SK-N-SH (cell line): Measurements from ENCODE around the gene ST6GALNAC2. TPM values are rescaled to one million over a fixed set of nuclear protein-coding genes. Genes with fewer than 3 reads are reported as not detected.

ENCODE experiments used
- CTCF ChIA-PET: fragments of 300-600, 350-600 bp; formaldehyde crosslinking; extraction: SDS; loops from one replicate; lab custom pipeline; 2021; lab: Yijun Ruan, JAX
- POLR2A ChIA-PET: fragments of 350-600 bp; sonication (Branson Sonifier 250); formaldehyde crosslinking; extraction: SDS; loops from one replicate; lab custom pipeline; 2020; ENCODE audit warnings: antibody characterized with exemption, inconsistent platforms; lab: Yijun Ruan, JAX
- DNase-seq: peaks from one replicate; pipeline ENCODE4 v3.0.0; 2012
- H2AFZ ChIP-seq: fragments of 200-600 bp; sonication (generic); 2 replicates; pipeline ENCODE4 v1.8.1; 2016; ENCODE audit warnings: antibody characterized with exemption, mild to moderate bottlenecking, low read depth
- H3F3A ChIP-seq: fragments of 200-600 bp; sonication (generic); replicated peaks from 2 replicates; pipeline ENCODE3; 2016; ENCODE audit warnings: antibody characterized with exemption, mild to moderate bottlenecking; ENCODE audit not compliant: insufficient read depth
- H3K27ac ChIP-seq, 2 experiments: fragments of 200-500 bp in 1 of 2; fragments of 200-600 bp in 1 of 2; sonication (Bioruptor generic) in 1 of 2; sonication (generic), shearing (Covaris generic) in 1 of 2; 2 replicates each; pipeline versions ENCODE4 v1.5.1 to v1.6.1; 2014 to 2016; ENCODE audit warnings: low read depth in 2 of 2, inconsistent platforms in 1 of 2, low read length in 1 of 2, mild to moderate bottlenecking in 1 of 2, mixed read lengths in 1 of 2
- H3K27me3 ChIP-seq: fragments of 200-600 bp; sonication (generic), shearing (Covaris generic); 2 replicates; pipeline ENCODE4 v1.6.1; 2016; ENCODE audit warnings: mixed run types; ENCODE audit not compliant: insufficient read depth
- H3K36me3 ChIP-seq, 2 experiments: fragments of 200-500 bp in 1 of 2; fragments of 200-600 bp in 1 of 2; sonication (Bioruptor generic) in 1 of 2; sonication (generic) in 1 of 2; replicated peaks in 1 of 2; 2 replicates each; pipeline versions ENCODE3 to v1.5.1; 2014 to 2016; ENCODE audit warnings: low read length in 1 of 2, mild to moderate bottlenecking in 1 of 2; ENCODE audit not compliant: insufficient read depth in 2 of 2, control insufficient read depth in 1 of 2
- H3K4me1 ChIP-seq, 2 experiments: fragments of 200-500 bp in 1 of 2; fragments of 200-600 bp in 1 of 2; sonication (Bioruptor generic) in 1 of 2; sonication (generic), shearing (Covaris generic) in 1 of 2; 2 replicates each; pipeline versions ENCODE4 v1.5.1 to v1.6.1; 2014 to 2016; ENCODE audit warnings: low read depth in 1 of 2, low read length in 1 of 2, mixed run types in 1 of 2; ENCODE audit not compliant: insufficient read depth in 2 of 2, control insufficient read depth in 1 of 2
- H3K4me2 ChIP-seq: fragments of 200-600 bp; sonication (generic), shearing (Covaris generic); 2 replicates; pipeline ENCODE4 v1.6.1; 2017; ENCODE audit warnings: mixed run types
- H3K4me3 ChIP-seq, 2 experiments: fragments of 200-500 bp in 1 of 2; fragments of 200-600 bp in 1 of 2; sonication (Bioruptor generic) in 1 of 2; sonication (generic), shearing (Covaris generic) in 1 of 2; 2 replicates each; pipeline versions ENCODE4 v1.5.1 to v1.8.1; 2014 to 2016; ENCODE audit warnings: low read depth in 2 of 2, inconsistent platforms in 1 of 2, low read length in 1 of 2, mild to moderate bottlenecking in 1 of 2, mixed read lengths in 1 of 2, moderate library complexity in 1 of 2
- H3K79me2 ChIP-seq: fragments of 200-600 bp; sonication (generic); 2 replicates; pipeline ENCODE4 v1.8.1; 2017; ENCODE audit warnings: mild to moderate bottlenecking; ENCODE audit not compliant: insufficient read depth
- H3K9ac ChIP-seq: fragments of 200-600 bp; sonication (generic); 2 replicates; pipeline ENCODE4 v1.6.1; 2017; ENCODE audit warnings: mixed run types
- H3K9me2 ChIP-seq: fragments of 200-600 bp; sonication (generic); 2 replicates; pipeline ENCODE4 v1.6.1; 2017; ENCODE audit warnings: mixed run types
- H3K9me3 ChIP-seq: fragments of 200-600 bp; sonication (generic); 2 replicates; pipeline ENCODE4 v1.6.1; 2017; ENCODE audit warnings: mixed run types, mild to moderate bottlenecking, moderate library complexity
- H4K20me1 ChIP-seq: fragments of 200-600 bp; sonication (generic); 2 replicates; pipeline ENCODE4 v1.6.1; 2017; ENCODE audit warnings: mild to moderate bottlenecking, mixed run types; ENCODE audit not compliant: insufficient read depth
- CTCF ChIP-seq: fragments of 200-600 bp; sonication (generic); IDR thresholded peaks from 2 replicates; pipeline ENCODE4 v1.6.1; 2017; ENCODE audit warnings: antibody characterized with exemption, mild to moderate bottlenecking, moderate library complexity
- ELF1 ChIP-seq: IDR thresholded peaks from 2 replicates; pipeline ENCODE4 v1.4.0; 2012
- EP300 ChIP-seq, 2 experiments: IDR thresholded peaks; 2 replicates each; pipeline versions ENCODE4 v1.4.0 to v1.6.1; 2012; ENCODE audit warnings: borderline replicate concordance in 1 of 2, low read depth in 1 of 2, low read length in 1 of 2
- FOSL2 ChIP-seq: IDR thresholded peaks from 2 replicates; pipeline ENCODE4 v1.4.0; 2012; ENCODE audit warnings: low read depth, mild to moderate bottlenecking, moderate library complexity, borderline replicate concordance
- FOXJ3 ChIP-seq: sonication (generic); formaldehyde crosslinking; IDR thresholded peaks from 2 replicates; pipeline ENCODE4 v1.5.1; 2020; ENCODE audit warnings: mild to moderate bottlenecking, missing genetic modification reagents
- GABPA ChIP-seq: IDR thresholded peaks from 2 replicates; pipeline ENCODE4 v1.4.0; 2012; ENCODE audit warnings: low read depth, mild to moderate bottlenecking
- GATA2 ChIP-seq: sonication (generic); formaldehyde crosslinking; IDR thresholded peaks from 2 replicates; pipeline ENCODE4 v1.5.0; 2020; ENCODE audit warnings: mild to moderate bottlenecking, missing genetic modification reagents
- JUND ChIP-seq: IDR thresholded peaks from 2 replicates; pipeline ENCODE4 v1.4.0; 2012
- MAX ChIP-seq: IDR thresholded peaks from 2 replicates; pipeline ENCODE4 v1.4.0; 2012; ENCODE audit warnings: low read depth
- MEF2A ChIP-seq: IDR thresholded peaks from 2 replicates; pipeline ENCODE4 v1.4.0; 2012; ENCODE audit warnings: low read depth, borderline replicate concordance
- MXI1 ChIP-seq: IDR thresholded peaks from 2 replicates; pipeline ENCODE4 v1.6.1; 2012; ENCODE audit warnings: mild to moderate bottlenecking, low read depth, low read length, improper control_type of control experiment
- NFIC ChIP-seq: IDR thresholded peaks from 2 replicates; pipeline ENCODE4 v1.4.0; 2012; ENCODE audit warnings: borderline replicate concordance
- NRF1 ChIP-seq: IDR thresholded peaks from 2 replicates; pipeline ENCODE4 v1.6.1; 2012; ENCODE audit warnings: low read depth, mild to moderate bottlenecking, low read length
- PBX3 ChIP-seq: IDR thresholded peaks from 2 replicates; pipeline ENCODE4; 2012
- POLR2AphosphoS5 ChIP-seq: IDR thresholded peaks from 2 replicates; pipeline ENCODE4 v1.6.1; 2012; ENCODE audit warnings: low read depth, low read length
- RCOR1 ChIP-seq: fragments of 150-350 bp; IDR thresholded peaks from 2 replicates; pipeline ENCODE4 v1.6.1; 2017; ENCODE audit warnings: antibody characterized with exemption, low read length
- REST ChIP-seq: IDR thresholded peaks from 2 replicates; pipeline ENCODE4 v1.6.1; 2012; ENCODE audit warnings: mild to moderate bottlenecking, low read depth, low read length, moderate library complexity
- SIN3A ChIP-seq: IDR thresholded peaks from 2 replicates; pipeline ENCODE4 v1.6.1; 2012; ENCODE audit warnings: low read depth, mild to moderate bottlenecking, low read length, moderate library complexity, borderline replicate concordance
- TAF1 ChIP-seq: IDR thresholded peaks from 2 replicates; pipeline ENCODE4 v1.6.1; 2012; ENCODE audit warnings: low read depth, mild to moderate bottlenecking, low read length, moderate library complexity, borderline replicate concordance
- TCF12 ChIP-seq: IDR thresholded peaks from 2 replicates; pipeline ENCODE4 v1.4.0; 2012
- TEAD4 ChIP-seq: IDR thresholded peaks from 2 replicates; pipeline ENCODE4 v1.4.0; 2012; ENCODE audit warnings: mild to moderate bottlenecking, borderline replicate concordance; ENCODE audit not compliant: insufficient read depth
- USF2 ChIP-seq: fragments of 150-350 bp; IDR thresholded peaks from 2 replicates; pipeline ENCODE4 v1.6.1; 2017; ENCODE audit warnings: antibody characterized with exemption, low read length, low read depth, borderline replicate concordance
- YY1 ChIP-seq: IDR thresholded peaks from 2 replicates; pipeline ENCODE4 v1.4.0; 2012; ENCODE audit warnings: low read depth, mild to moderate bottlenecking
- ZBTB33 ChIP-seq: IDR thresholded peaks from 2 replicates; pipeline ENCODE4 v1.4.0; 2012; ENCODE audit warnings: low read depth, borderline replicate concordance
- WGBS: methylation state at CpG from one replicate; pipeline ENCODE4 v1.1.6; 2017; ENCODE audit warnings: low lambda C conversion rate; 5-methylcytosine and 5-hydroxymethylcytosine counted together
- polyA plus RNA-seq, 3 experiments: library from polyadenylated mRNA; depleted of rRNA; stranded (reverse); fragments of >200 nt; gene quantifications; 2 replicates each; pipeline ENCODE4 v1.2.3, GENCODE V29; 2012

ST6GALNAC2 gene
- polyA plus RNA-seq, 1 of the 3 experiments (the other 2 are of a cell fraction), result 0.94 TPM

- peaks cover 42% of the 10 kb centered on the region in 2 experiments for H3K36me3 ChIP-seq
- peaks cover 52% of the 10 kb centered on the region for H3K79me2 ChIP-seq
- H3K27me3 ChIP-seq, result no peaks in the 10 kb centered on the region
- no peak overlapping the region for H3K4me3 ChIP-seq
- no peak overlapping the region for H3K9ac ChIP-seq
- H3K4me1 ChIP-seq, result peaks cover 30 to 34% of the 10 kb centered on the region in 2 experiments
- H3K9me3 ChIP-seq, result no peaks in the 10 kb centered on the region
- WGBS, result 16% methylated on average over 6 of the region's 6 CpGs
- ChIA-PET CTCF (interaction anchor here (7.4 to 14.3 kb wide), 3 partner anchors 31 to 150 kb away, joined by 100 to 206 read pairs (median 105); partner anchors contain the start of gene MXRA7), POLR2A (no interaction called here)
- DNase-seq, result peak; percentile 27
- peaks cover 71% of the 10 kb centered on the region for H4K20me1 ChIP-seq
- H3K27ac ChIP-seq, result peak overlapping the region; percentile 35 to 73
- no peak overlapping the region for H2AFZ ChIP-seq
- peak overlapping the region; percentile 49; the same call in 1 of the 2 replicates for H3K4me2 ChIP-seq
- peaks cover 58% of the 10 kb centered on the region for H3F3A ChIP-seq
- no peaks in the 10 kb centered on the region for H3K9me2 ChIP-seq
- TF ChIP-seq TEAD4, result peak; percentile 53; the same call in 1 of the 2 replicates
- peak; percentile 97 for TF ChIP-seq FOSL2
- TF ChIP-seq USF2, result no peak
- no peak for TF ChIP-seq TAF1
- TF ChIP-seq GATA2, result no peak
- TF ChIP-seq GABPA, result no peak
- peak; percentile 93 for TF ChIP-seq JUND
- no peak for TF ChIP-seq FOXJ3 (CRISPR knock-in tag)
- TF ChIP-seq TCF12, result peak; percentile 85
- no peak; the same call in 1 of the 2 replicates for TF ChIP-seq SIN3A
- peak; percentile 90 for TF ChIP-seq NFIC
- peak; percentile 52; the same call in 1 of the 2 replicates for TF ChIP-seq REST
- TF ChIP-seq NRF1, result no peak
- TF ChIP-seq MXI1, result peak; percentile 17; the same call in 1 of the 2 replicates
- no peak for TF ChIP-seq RCOR1
- TF ChIP-seq EP300 (IDR thresholded peaks at IDR 0.05; ENCODE audit: borderline replicate concordance in 1 of 2, low read depth in 1 of 2, low read length in 1 of 2), result peak in 1 of 2 experiments; percentile 67; a peak in 2 of 4 replicates
- no peak for TF ChIP-seq CTCF
- TF ChIP-seq ELF1, result no peak
- TF ChIP-seq PBX3, result peak; percentile 75
- 0 out of 2 replicates have a peak, but pooled peaks have one; percentile 38 for TF ChIP-seq YY1
- TF ChIP-seq POLR2AphosphoS5, result peak; percentile 63; the same call in 1 of the 2 replicates
- peak; percentile 57; the same call in 1 of the 2 replicates for TF ChIP-seq MEF2A
- TF ChIP-seq MAX, result peak; percentile 99
- peak; percentile 69; the same call in 1 of the 2 replicates for TF ChIP-seq ZBTB33
Measured at GRCh38 chr17:76562734-76563148, 22.9 kb downstream of the ST6GALNAC2 start.
